Body of pancreas (tissue), 4 donors: ENCODE data around the gene FAM3D.

ENCODE experiments used
- POLR2A ChIP-seq, 3 donors: fragments of 450-650 bp; IDR thresholded peaks; one replicate each; pipeline ENCODE4 v1.6.1; 2016; ENCODE audit warnings: antibody characterized with exemption in 3 of 3, mild to moderate bottlenecking in 2 of 3
- TF ChIP-seq, protein P1 (sequence below), 7 experiments: fragments of 450-650 bp in 4 of 7; fragments of 200-600 bp in 3 of 7; sonication (generic) in 3 of 7; IDR thresholded peaks; one replicate each; pipeline ENCODE4 v1.5.1; 2016 to 2019; ENCODE audit warnings: antibody characterized with exemption in 7 of 7

- TF ChIP-seq, protein P1, sequence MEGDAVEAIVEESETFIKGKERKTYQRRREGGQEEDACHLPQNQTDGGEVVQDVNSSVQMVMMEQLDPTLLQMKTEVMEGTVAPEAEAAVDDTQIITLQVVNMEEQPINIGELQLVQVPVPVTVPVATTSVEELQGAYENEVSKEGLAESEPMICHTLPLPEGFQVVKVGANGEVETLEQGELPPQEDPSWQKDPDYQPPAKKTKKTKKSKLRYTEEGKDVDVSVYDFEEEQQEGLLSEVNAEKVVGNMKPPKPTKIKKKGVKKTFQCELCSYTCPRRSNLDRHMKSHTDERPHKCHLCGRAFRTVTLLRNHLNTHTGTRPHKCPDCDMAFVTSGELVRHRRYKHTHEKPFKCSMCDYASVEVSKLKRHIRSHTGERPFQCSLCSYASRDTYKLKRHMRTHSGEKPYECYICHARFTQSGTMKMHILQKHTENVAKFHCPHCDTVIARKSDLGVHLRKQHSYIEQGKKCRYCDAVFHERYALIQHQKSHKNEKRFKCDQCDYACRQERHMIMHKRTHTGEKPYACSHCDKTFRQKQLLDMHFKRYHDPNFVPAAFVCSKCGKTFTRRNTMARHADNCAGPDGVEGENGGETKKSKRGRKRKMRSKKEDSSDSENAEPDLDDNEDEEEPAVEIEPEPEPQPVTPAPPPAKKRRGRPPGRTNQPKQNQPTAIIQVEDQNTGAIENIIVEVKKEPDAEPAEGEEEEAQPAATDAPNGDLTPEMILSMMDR (IDR thresholded peaks at IDR 0.05) = no peak
- no peak for TF ChIP-seq POLR2A (IDR thresholded peaks at IDR 0.05)
Measured at GRCh38 chr3:58603606-58604005, 63.0 kb downstream of the FAM3D start.
